Hematopoietic multipotent progenitor cell treated with erythropoietin and hydrocortisone succinate and interleukin-3 and kit ligand, for 17 days (in vitro differentiated cells): ENCODE data around the gene MPDZ.

Experiments
- DNase-seq: peaks from one replicate; pipeline ENCODE4 v3.0.0-alpha.2; 2015; ENCODE audit warnings: low spot score

The MPDZ gene

GRCh38 chr9:13279284-13280141, at the start of gene MPDZ:
Gene MPDZ, minus strand, starts transcription at chr9:13279692. Its CDS starts 29,377 bp downstream, at chr9:13250315.
- DNase-seq: no peak

GRCh38 chr9:13324988-13325387, 45.5 kb upstream of the MPDZ start:
- DNase-seq: no peak

- no peak for DNase-seq
Measured at GRCh38 chr9:13322828-13323550, 43.5 kb upstream of the MPDZ start.

- no peak for DNase-seq
Measured at GRCh38 chr9:13318027-13318426, 38.5 kb upstream of the MPDZ start.

- DNase-seq: no peak
Measured at GRCh38 chr9:13296972-13297371, 17.5 kb upstream of the MPDZ start.

- DNase-seq: no peak
Measured at GRCh38 chr9:13295556-13295955, 16.1 kb upstream of the MPDZ start.

- no peak for DNase-seq
Measured at GRCh38 chr9:13292782-13293181, 13.3 kb upstream of the MPDZ start.

GRCh38 chr9:13292158-13292557, 12.7 kb upstream of the MPDZ start:
- DNase-seq: no peak

GRCh38 chr9:13291718-13292117, 12.2 kb upstream of the MPDZ start:
- no peak for DNase-seq

GRCh38 chr9:13284011-13284410, 4.5 kb upstream of the MPDZ start:
- DNase-seq: no peak

- no peak for DNase-seq
Measured at GRCh38 chr9:13282998-13283397, 3.5 kb upstream of the MPDZ start.

GRCh38 chr9:13281356-13282016, 2.0 kb upstream of the MPDZ start:
- no peak for DNase-seq

- no peak for DNase-seq
Measured at GRCh38 chr9:13278368-13279246, 885 bp downstream of the MPDZ start.

GRCh38 chr9:13278023-13278367, 1.5 kb downstream of the MPDZ start:
- DNase-seq: no peak

GRCh38 chr9:13274886-13275641, 4.4 kb downstream of the MPDZ start:
- DNase-seq: no peak

GRCh38 chr9:13270734-13271133, 8.8 kb downstream of the MPDZ start:
- no peak for DNase-seq

GRCh38 chr9:13269589-13270452, 9.7 kb downstream of the MPDZ start:
- no peak for DNase-seq

- DNase-seq: no peak
Measured at GRCh38 chr9:13268469-13268868, 11.0 kb downstream of the MPDZ start.

- DNase-seq: no peak
Measured at GRCh38 chr9:13267743-13268142, 11.7 kb downstream of the MPDZ start.

GRCh38 chr9:13266167-13266566, 13.3 kb downstream of the MPDZ start:
- DNase-seq: no peak
